H9 (cell line): ENCODE results near the gene ERMAP. TPM values are rescaled to one million over a fixed set of nuclear protein-coding genes. Genes with fewer than 3 reads are reported as not detected.
"Not testable (repeated sequence)": the region's sequence is repeated elsewhere in the genome, so short reads cannot be mapped to it uniquely, and the experiment has no call there.

ENCODE experiments used
- DNase-seq: peaks from one replicate; pipeline ENCODE4 v3.0.0-alpha.2; 2017
- H2AFZ ChIP-seq: one replicate; pipeline ENCODE4 v1.6.1; 2013; ENCODE audit warnings: mild to moderate bottlenecking, low read length, control low read depth, moderate library complexity
- H2AK5ac ChIP-seq: 2 replicates; pipeline ENCODE4 v1.6.1; 2013; ENCODE audit warnings: low read length, control low read depth, mixed read lengths; ENCODE audit not compliant: insufficient read length
- H2BK120ac ChIP-seq: one replicate; pipeline ENCODE4 v1.6.1; 2013; ENCODE audit warnings: low read depth, mild to moderate bottlenecking, low read length, control low read depth, inconsistent platforms; ENCODE audit not compliant: poor library complexity, severe bottlenecking
- H2BK12ac ChIP-seq: 2 replicates; pipeline ENCODE4 v1.6.1; 2013; ENCODE audit warnings: low read length, control low read depth, mixed read lengths, low read depth; ENCODE audit not compliant: insufficient read length
- H2BK15ac ChIP-seq: 2 replicates; pipeline ENCODE4 v1.6.1; 2013; ENCODE audit warnings: low read depth, low read length, control low read depth
- H2BK20ac ChIP-seq: one replicate; pipeline ENCODE4 v1.6.1; 2013; ENCODE audit warnings: low read depth, mild to moderate bottlenecking, low read length, control low read depth, inconsistent platforms; ENCODE audit not compliant: poor library complexity, severe bottlenecking
- H2BK5ac ChIP-seq: 2 replicates; pipeline ENCODE4 v1.6.1; 2013; ENCODE audit warnings: low read length, control low read depth, mixed read lengths; ENCODE audit not compliant: insufficient read length
- H3K14ac ChIP-seq: 2 replicates; pipeline ENCODE4 v1.6.1; 2013; ENCODE audit warnings: low read length, control low read depth; ENCODE audit not compliant: insufficient read depth
- H3K18ac ChIP-seq: 2 replicates; pipeline ENCODE4 v1.6.1; 2013; ENCODE audit warnings: low read depth, mild to moderate bottlenecking, mixed read lengths, low read length, control low read depth; ENCODE audit not compliant: insufficient read length
- H3K23ac ChIP-seq: 2 replicates; pipeline ENCODE4 v1.6.1; 2013; ENCODE audit warnings: low read length, control low read depth, mixed read lengths, low read depth; ENCODE audit not compliant: insufficient read length
- H3K23me2 ChIP-seq: 2 replicates; pipeline ENCODE4 v1.6.1; 2013; ENCODE audit warnings: low read depth, mild to moderate bottlenecking, mixed read lengths, low read length, control low read depth; ENCODE audit not compliant: insufficient read length, poor library complexity, severe bottlenecking
- H3K27ac ChIP-seq: 2 replicates; pipeline ENCODE4 v1.5.1; 2013; ENCODE audit warnings: low read length, control low read depth, mixed read lengths, low read depth; ENCODE audit not compliant: insufficient read length
- H3K27me3 ChIP-seq: 2 replicates; pipeline ENCODE4 v1.6.1; 2013; ENCODE audit warnings: low read length, control low read depth, inconsistent platforms; ENCODE audit not compliant: insufficient read depth
- H3K4ac ChIP-seq: 2 replicates; pipeline ENCODE4 v1.6.1; 2013; ENCODE audit warnings: low read depth, mild to moderate bottlenecking, control low read depth, inconsistent platforms, low read length, moderate library complexity
- H3K4me1 ChIP-seq: 2 replicates; pipeline ENCODE4 v1.6.1; 2013; ENCODE audit warnings: low read length, control low read depth, inconsistent platforms; ENCODE audit not compliant: insufficient read depth
- H3K4me2 ChIP-seq: 2 replicates; pipeline ENCODE4 v1.6.1; 2013; ENCODE audit warnings: low read length, control low read depth, mixed read lengths; ENCODE audit not compliant: insufficient read length, insufficient read depth
- H3K56ac ChIP-seq: 2 replicates; pipeline ENCODE4 v1.6.1; 2013; ENCODE audit warnings: low read depth, mild to moderate bottlenecking, mixed read lengths, low read length, control low read depth; ENCODE audit not compliant: insufficient read length
- H3K79me1 ChIP-seq: 2 replicates; pipeline ENCODE4 v1.6.1; 2013; ENCODE audit warnings: low read depth, mild to moderate bottlenecking, moderate library complexity, low read length, control low read depth, inconsistent platforms; ENCODE audit not compliant: insufficient read depth, poor library complexity, severe bottlenecking
- H3K79me2 ChIP-seq: 2 replicates; pipeline ENCODE4 v1.6.1; 2013; ENCODE audit warnings: low read length, control low read depth, inconsistent platforms; ENCODE audit not compliant: insufficient read depth
- H3K9ac ChIP-seq: 2 replicates; pipeline ENCODE4 v1.6.1; 2013; ENCODE audit warnings: low read length, control low read depth, mixed read lengths; ENCODE audit not compliant: insufficient read length; ENCODE audit errors: extremely low read depth
- H3K9me3 ChIP-seq: one replicate; pipeline ENCODE4 v1.6.1; 2013; ENCODE audit warnings: low read depth, low read length, inconsistent platforms; ENCODE audit not compliant: control insufficient read depth
- H3T11ph ChIP-seq: one replicate; pipeline ENCODE4 v1.6.1; 2013; ENCODE audit warnings: mild to moderate bottlenecking, low read length, control low read depth, inconsistent platforms
- H4K20me1 ChIP-seq: one replicate; pipeline ENCODE4 v1.6.1; 2013; ENCODE audit not compliant: control insufficient read depth, insufficient read length, insufficient read depth
- H4K5ac ChIP-seq: 2 replicates; pipeline ENCODE4 v1.6.1; 2013; ENCODE audit warnings: low read depth, mild to moderate bottlenecking, mixed read lengths, low read length, control low read depth; ENCODE audit not compliant: insufficient read length
- H4K8ac ChIP-seq: replicated peaks from 2 replicates; pipeline ENCODE4 v1.6.1; 2013; ENCODE audit warnings: low read length, control low read depth, mixed read lengths, low read depth; ENCODE audit not compliant: insufficient read length
- H4K91ac ChIP-seq: 2 replicates; pipeline ENCODE4 v1.6.1; 2013; ENCODE audit warnings: low read depth, mild to moderate bottlenecking, moderate library complexity, mixed read lengths, low read length, control low read depth; ENCODE audit not compliant: insufficient read length
- H3K27ac Mint-ChIP-seq, 3 experiments: 2 replicates in 2 of 3; 3 replicates in 1 of 3; pipeline ENCODE4 v1.8.0; 2020 to 2021; ENCODE audit warnings: mixed read lengths in 3 of 3, mild to moderate bottlenecking in 1 of 3, moderate library complexity in 1 of 3
- H3K27me3 Mint-ChIP-seq: 2 replicates; pipeline ENCODE4 v1.8.0; 2021; ENCODE audit warnings: low read depth, mild to moderate bottlenecking, moderate library complexity, mixed read lengths
- H3K36me3 Mint-ChIP-seq, 3 experiments: 2 replicates in 2 of 3; 3 replicates in 1 of 3; pipeline ENCODE4 v1.8.0; 2020 to 2021; ENCODE audit warnings: low read depth in 3 of 3, mixed read lengths in 3 of 3; ENCODE audit not compliant: insufficient read depth in 1 of 3
- H3K4me1 Mint-ChIP-seq, 2 experiments: 2 replicates each; pipeline ENCODE4 v1.8.0; 2020; ENCODE audit warnings: mixed read lengths in 2 of 2
- H3K4me3 Mint-ChIP-seq, 2 experiments: 2 replicates in 1 of 2; 3 replicates in 1 of 2; pipeline ENCODE4 v1.8.0; 2020 to 2021; ENCODE audit warnings: mild to moderate bottlenecking in 2 of 2, mixed read lengths in 2 of 2, moderate library complexity in 1 of 2
- H3K9me3 Mint-ChIP-seq, 2 experiments: 2 replicates in 1 of 2; 3 replicates in 1 of 2; pipeline ENCODE4 v1.8.0; 2020; ENCODE audit warnings: mild to moderate bottlenecking in 2 of 2, mixed read lengths in 2 of 2, moderate library complexity in 1 of 2
- WGBS: extraction: QIAGEN DNeasy Blood & Tissue Kit; methylation state at CpG from one replicate; pipeline ENCODE4 v1.1.7; 2013; ENCODE audit warnings: missing lambda C conversion rate, low lambda C conversion rate, mixed read lengths; ENCODE audit not compliant: insufficient read length; ENCODE audit errors: extremely low coverage; 5-methylcytosine and 5-hydroxymethylcytosine counted together
- total RNA-seq: library from RNA; stranded (reverse); gene quantifications from 2 replicates; pipeline ENCODE4 v1.2.1, GENCODE V29; 2021

Gene ERMAP
- total RNA-seq, 1 experiment from 2014 or later = 4.5 TPM

DNA sequence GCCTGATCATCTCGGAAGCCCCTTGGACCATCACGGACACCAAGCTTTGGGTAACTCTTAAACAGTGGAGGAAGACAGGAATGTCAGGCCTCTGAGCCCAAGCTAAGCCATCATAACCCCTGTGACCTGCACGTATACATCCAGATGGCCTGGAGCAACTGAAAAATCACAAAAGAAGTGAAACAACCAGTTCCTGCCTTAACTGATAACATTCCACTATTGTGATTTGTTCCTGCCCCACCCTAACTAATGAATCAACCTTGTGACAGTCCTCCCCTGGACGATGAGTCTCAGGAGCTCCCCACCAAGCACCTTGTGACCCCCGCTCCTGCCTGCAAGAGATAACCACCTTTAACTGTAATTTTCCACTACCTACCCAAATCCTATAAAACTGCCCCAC, 42.4 kb downstream of the ERMAP start:
- H3K27me3 Mint-ChIP-seq = peaks cover 19% of the 10 kb centered on the region
- H3K9me3 ChIP-seq, H3K4me1 ChIP-seq, H3K9ac ChIP-seq, H3K4me2 ChIP-seq, H3K79me2 ChIP-seq, H3K23me2 ChIP-seq, H3K27ac Mint-ChIP-seq, H3K27ac ChIP-seq, H2BK12ac ChIP-seq, H2BK20ac ChIP-seq, H3K14ac ChIP-seq, H4K5ac ChIP-seq, H3K4me1 Mint-ChIP-seq, DNase-seq, H3K56ac ChIP-seq, H2AK5ac ChIP-seq, H2BK5ac ChIP-seq, H2BK15ac ChIP-seq, H3K79me1 ChIP-seq, H3K4me3 Mint-ChIP-seq, H4K8ac ChIP-seq, H2AFZ ChIP-seq, H3T11ph ChIP-seq, H2BK120ac ChIP-seq, H4K20me1 ChIP-seq, H3K27me3 ChIP-seq, H4K91ac ChIP-seq, H3K18ac ChIP-seq, H3K4ac ChIP-seq, H3K23ac ChIP-seq: not testable (repeated sequence)
- H3K36me3 Mint-ChIP-seq = peaks cover 17 to 25% (median 23%) of the 10 kb centered on the region in 3 experiments
- WGBS = no CpG with 5 or more reads among the region's 5 CpGs
- H3K9me3 Mint-ChIP-seq = peaks cover 26 to 34% of the 10 kb centered on the region in 2 experiments
